Keratinocyte (primary cell): ENCODE results near the gene E4F1.

Experiments used
- EZH2 ChIP-seq: IDR thresholded peaks from one replicate; pipeline ENCODE4 v1.6.1; 2012; ENCODE audit warnings: inconsistent platforms, mild to moderate bottlenecking, low read length, moderate library complexity
- TF ChIP-seq, protein P1 (sequence below), 3 experiments: IDR thresholded peaks in 1 of 3; conservative IDR thresholded peaks in 1 of 3; optimal IDR thresholded peaks in 1 of 3; 2 replicates in 2 of 3; 3 replicates in 1 of 3; pipeline versions ENCODE3 to v1.5.1; 2011; ENCODE audit warnings: low read length in 3 of 3, mild to moderate bottlenecking in 3 of 3, moderate library complexity in 2 of 3, control low read depth in 1 of 3, inconsistent platforms in 1 of 3; ENCODE audit not compliant: insufficient read depth in 2 of 3; ENCODE audit errors: extremely low read depth in 1 of 3

- TF ChIP-seq, protein P1, sequence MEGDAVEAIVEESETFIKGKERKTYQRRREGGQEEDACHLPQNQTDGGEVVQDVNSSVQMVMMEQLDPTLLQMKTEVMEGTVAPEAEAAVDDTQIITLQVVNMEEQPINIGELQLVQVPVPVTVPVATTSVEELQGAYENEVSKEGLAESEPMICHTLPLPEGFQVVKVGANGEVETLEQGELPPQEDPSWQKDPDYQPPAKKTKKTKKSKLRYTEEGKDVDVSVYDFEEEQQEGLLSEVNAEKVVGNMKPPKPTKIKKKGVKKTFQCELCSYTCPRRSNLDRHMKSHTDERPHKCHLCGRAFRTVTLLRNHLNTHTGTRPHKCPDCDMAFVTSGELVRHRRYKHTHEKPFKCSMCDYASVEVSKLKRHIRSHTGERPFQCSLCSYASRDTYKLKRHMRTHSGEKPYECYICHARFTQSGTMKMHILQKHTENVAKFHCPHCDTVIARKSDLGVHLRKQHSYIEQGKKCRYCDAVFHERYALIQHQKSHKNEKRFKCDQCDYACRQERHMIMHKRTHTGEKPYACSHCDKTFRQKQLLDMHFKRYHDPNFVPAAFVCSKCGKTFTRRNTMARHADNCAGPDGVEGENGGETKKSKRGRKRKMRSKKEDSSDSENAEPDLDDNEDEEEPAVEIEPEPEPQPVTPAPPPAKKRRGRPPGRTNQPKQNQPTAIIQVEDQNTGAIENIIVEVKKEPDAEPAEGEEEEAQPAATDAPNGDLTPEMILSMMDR (optimal IDR thresholded peaks at IDR 0.05 in 1 of 3, IDR thresholded peaks at IDR 0.05 in 1 of 3, conservative IDR thresholded peaks at IDR 0.05 in 1 of 3; ENCODE audit: extremely low read depth in 1 of 3, insufficient read depth in 2 of 3, low read length in 3 of 3) = peak in 2 of 3 experiments; percentile 53 to 55
- TF ChIP-seq EZH2 = no peak
Measured at GRCh38 chr16:2251296-2252111, 28.1 kb downstream of the E4F1 start, which contains the start of gene ECI1.
